NCI-H2196 treated with DMSO at 0.1 percent for 48 hours (cell line): ENCODE measurements around the gene UGT1A7.

Experiments
- DNase-seq: peaks from one replicate; lab custom pipeline; 2025; ENCODE audit not compliant: unreplicated experiment; lab: John Stamatoyannopoulos, UW

UGT1A7 gene

GRCh38 chr2:233816771-233817170 is 135.1 kb downstream of the UGT1A7 start:
- no peak for DNase-seq

GRCh38 chr2:233817361-233817911 is 135.7 kb downstream of the UGT1A7 start:
- DNase-seq = no peak

GRCh38 chr2:233817995-233818638 is 136.4 kb downstream of the UGT1A7 start:
- no peak for DNase-seq

GRCh38 chr2:233818639-233819621 is 137.2 kb downstream of the UGT1A7 start:
- no peak for DNase-seq

- no peak for DNase-seq
Measured at GRCh38 chr2:233819884-233820773, 138.4 kb downstream of the UGT1A7 start.

- no peak for DNase-seq
Measured at GRCh38 chr2:233820774-233821105, 139.0 kb downstream of the UGT1A7 start.

- DNase-seq = no peak
Measured at GRCh38 chr2:233821196-233821595, 139.5 kb downstream of the UGT1A7 start.

- DNase-seq = no peak
Measured at GRCh38 chr2:233821709-233822100, 140.0 kb downstream of the UGT1A7 start.

GRCh38 chr2:233822101-233822771 is 140.5 kb downstream of the UGT1A7 start:
- DNase-seq = no peak
